PC-9 (cell line): ENCODE results near the gene NME7. TPM values are rescaled to one million over a fixed set of nuclear protein-coding genes. Genes with fewer than 3 reads are reported as not detected.

Experiments used
- BruUV-seq: library from RNA; stranded (reverse); fragments of 400-500 nt; replicated peaks from 2 replicates; lab custom pipeline; 2021; lab: Mats Ljungman, UMichigan
- CTCF ChIA-PET: fragments of 300-600 bp; sonication (Branson Sonifier 250); formaldehyde crosslinking; loops from one replicate; lab custom pipeline; 2022; ENCODE audit warnings: antibody characterized with exemption; lab: Charles Lee
- POLR2A ChIA-PET: fragments of 300-600 bp; sonication (Branson Sonifier 250); formaldehyde crosslinking; loops from one replicate; lab custom pipeline; 2022; ENCODE audit warnings: antibody characterized with exemption; ENCODE audit not compliant: unreplicated experiment; lab: Charles Lee
- DNase-seq, 2 experiments: peaks; one replicate each; pipeline versions ENCODE4 v3.0.0 to v3.0.0-alpha.2; 2015 to 2022; ENCODE audit warnings: mixed read lengths in 1 of 2
- H2AFZ ChIP-seq: fragments of 200-600 bp; sonication (generic); 2 replicates; pipeline ENCODE4 v1.8.1; 2017; ENCODE audit warnings: antibody characterized with exemption
- H3F3A ChIP-seq: fragments of 200-600 bp; sonication (generic); 2 replicates; pipeline ENCODE4 v1.8.1; 2017; ENCODE audit warnings: antibody characterized with exemption, mild to moderate bottlenecking, low read depth; ENCODE audit not compliant: insufficient read depth
- H3K27ac ChIP-seq: fragments of 200-600 bp; sonication (generic); 2 replicates; pipeline ENCODE4 v1.6.1; 2016; ENCODE audit warnings: mixed run types
- H3K27me3 ChIP-seq: fragments of 200-600 bp; sonication (generic); 2 replicates; pipeline ENCODE4 v1.6.1; 2016; ENCODE audit warnings: low read depth, mixed run types; ENCODE audit not compliant: insufficient read depth
- H3K36me3 ChIP-seq: fragments of 200-600 bp; sonication (generic); 2 replicates; pipeline ENCODE4 v1.6.1; 2016; ENCODE audit warnings: low read depth, mixed run types
- H3K4me1 ChIP-seq: fragments of 200-600 bp; sonication (generic); replicated peaks from 2 replicates; pipeline ENCODE4 v1.6.1; 2016; ENCODE audit warnings: mixed run types; ENCODE audit not compliant: insufficient read depth
- H3K4me2 ChIP-seq: fragments of 200-600 bp; sonication (generic); 2 replicates; pipeline ENCODE4 v1.6.1; 2017; ENCODE audit warnings: mixed run types
- H3K4me3 ChIP-seq: fragments of 200-600 bp; sonication (generic); 2 replicates; pipeline ENCODE4 v1.6.1; 2016; ENCODE audit warnings: mixed run types
- H3K79me2 ChIP-seq: fragments of 200-600 bp; sonication (generic); 2 replicates; pipeline ENCODE4 v1.6.1; 2017; ENCODE audit warnings: low read depth, mixed run types
- H3K9me2 ChIP-seq: fragments of 200-600 bp; sonication (generic); 2 replicates; pipeline ENCODE4 v1.8.1; 2017; ENCODE audit warnings: mild to moderate bottlenecking; ENCODE audit not compliant: insufficient read depth
- H3K9me3 ChIP-seq: fragments of 200-600 bp; sonication (generic); 2 replicates; pipeline ENCODE4 v1.8.1; 2016; ENCODE audit warnings: low read depth; ENCODE audit not compliant: insufficient read depth
- H4K20me1 ChIP-seq: fragments of 200-600 bp; sonication (generic); 2 replicates; pipeline ENCODE4 v1.8.1; 2017; ENCODE audit not compliant: insufficient read depth
- CTCF ChIP-seq: fragments of 200-600 bp; sonication (generic); conservative IDR thresholded peaks from 2 replicates; pipeline ENCODE4 v1.6.1; 2017; ENCODE audit warnings: mixed run types, antibody characterized with exemption, mild to moderate bottlenecking, moderate library complexity
- EZH2 ChIP-seq: fragments of 200-600 bp; sonication (generic); IDR thresholded peaks from 2 replicates; pipeline ENCODE4 v1.8.0; 2017; ENCODE audit warnings: antibody characterized with exemption, low read depth
- intact Hi-C: fragments of 100-400 bp; cut with micrococcal nuclease; formaldehyde crosslinking; loops from one replicate; pipeline ENCODE4 v1.10.0; 2022; ENCODE audit not compliant: unreplicated experiment
- total RNA-seq: library from RNA; stranded (reverse); gene quantifications from 2 replicates; pipeline ENCODE4 v1.2.3, GENCODE V29; 2021

Gene NME7
- total RNA-seq, 1 experiment from 2014 or later = 21.4 TPM

GRCh38 chr1:169371404-169371803 is 3.8 kb upstream of the NME7 start:
- BruUV-seq = no TSS peak
- CTCF ChIA-PET = no interaction called here

GRCh38 chr1:169368406-169368769 is 791 bp upstream of the NME7 start:
- POLR2A ChIA-PET = no interaction called here
- Histone ChIP-seq H3K27ac (peak overlapping the region; percentile 83), H3K79me2 (peaks cover 26% of the 10 kb centered on the region), H3K9me2 (no peaks in the 10 kb centered on the region), H3F3A (peaks cover 21% of the 10 kb centered on the region; the same call in 1 of the 2 replicates), H3K4me2 (peak overlapping the region; percentile 96), H3K4me1 (peaks cover 34% of the 10 kb centered on the region), H3K36me3 (peaks cover 24% of the 10 kb centered on the region), H3K27me3 (no peaks in the 10 kb centered on the region), H2AFZ (peak overlapping the region; percentile 90), H3K4me3 (peak overlapping the region; percentile 93), H3K9me3 (peaks cover 9% of the 10 kb centered on the region), H4K20me1 (no peaks in the 10 kb centered on the region)
- intact Hi-C loops = loop anchor here (5.0 kb wide), 2 partner anchors 119 to 261 kb away; partner anchors contain the start of genes ATP1B1 and SLC19A2
- DNase-seq = no peak
- TSS peak; percentile 61 for BruUV-seq
- CTCF ChIA-PET = interaction anchor here (0.6 to 1.2 kb wide), 3 partner anchors 19 to 765 kb away, joined by 3 to 5 read pairs (median 4); no protein-coding TSS in a partner anchor
- TF ChIP-seq EZH2 (no peak), CTCF (no peak)

More at GRCh38 chr1:169371404-169371803, 3.8 kb upstream of the NME7 start:
- no peak overlapping the region for H2AFZ ChIP-seq
- no peak overlapping the region for H3K4me2 ChIP-seq
- H3F3A ChIP-seq = peaks cover 13% of the 10 kb centered on the region; the same call in 1 of the 2 replicates
- no peak overlapping the region for H3K27ac ChIP-seq
- H3K79me2 ChIP-seq = peaks cover 29% of the 10 kb centered on the region
- no peaks in the 10 kb centered on the region for H3K27me3 ChIP-seq
- POLR2A ChIA-PET = no interaction called here
- H3K4me1 ChIP-seq = peaks cover 15% of the 10 kb centered on the region
- DNase-seq = no peak
- intact Hi-C loops = no loop called here
- no peak overlapping the region for H3K4me3 ChIP-seq
- H4K20me1 ChIP-seq = no peaks in the 10 kb centered on the region
- no peaks in the 10 kb centered on the region for H3K9me3 ChIP-seq
- peaks cover 36% of the 10 kb centered on the region for H3K36me3 ChIP-seq
- no peaks in the 10 kb centered on the region for H3K9me2 ChIP-seq
- TF ChIP-seq EZH2 = no peak
- no peak for TF ChIP-seq CTCF

GRCh38 chr1:169367096-169367685 is 406 bp downstream of the NME7 start:
- peak overlapping the region; percentile 83 for H3K27ac ChIP-seq
- peaks cover 12% of the 10 kb centered on the region for H3K9me3 ChIP-seq
- no peak for DNase-seq
- no peaks in the 10 kb centered on the region; the same call in 1 of the 2 replicates for H4K20me1 ChIP-seq
- no peaks in the 10 kb centered on the region for H3K9me2 ChIP-seq
- TF ChIP-seq EZH2 (no peak), CTCF (no peak)
- ChIA-PET CTCF (interaction anchor here (1.2 kb wide), 1 partner anchor 764 kb away, joined by 5 read pairs; no protein-coding TSS in a partner anchor), POLR2A (interaction anchor here (0.5 kb wide), 1 partner anchor 9 kb away, joined by 3 read pairs; no protein-coding TSS in a partner anchor)
- H3K4me1 ChIP-seq = peaks cover 41% of the 10 kb centered on the region
- peaks cover 26% of the 10 kb centered on the region for H3K79me2 ChIP-seq
- no peaks in the 10 kb centered on the region for H3K27me3 ChIP-seq
- H3K36me3 ChIP-seq = peaks cover 15% of the 10 kb centered on the region
- intact Hi-C loops = loop anchor here (5.0 kb wide), 2 partner anchors 120 to 260 kb away; partner anchors contain the start of genes ATP1B1 and SLC19A2
- peak overlapping the region; percentile 93 for H3K4me3 ChIP-seq
- TSS peak; percentile 35 for BruUV-seq
- peak overlapping the region; percentile 90 for H2AFZ ChIP-seq
- H3K4me2 ChIP-seq = peak overlapping the region; percentile 96
- peaks cover 23% of the 10 kb centered on the region; the same call in 1 of the 2 replicates for H3F3A ChIP-seq
